GM19452 (cell line): ENCODE results near the gene NAPB.
A peak's percentile ranks its signal among the peaks of the same experiment; 100 is the strongest.
"Not testable (repeated sequence)": the region's sequence is repeated elsewhere in the genome, so short reads cannot be mapped to it uniquely, and the experiment has no call there.

Source experiments
- ATAC-seq: cut with Tn5 transposase; IDR thresholded peaks from one replicate; pipeline ENCODE4 v1.9.1; 2021; ENCODE audit not compliant: unreplicated experiment

Gene NAPB

DNA sequence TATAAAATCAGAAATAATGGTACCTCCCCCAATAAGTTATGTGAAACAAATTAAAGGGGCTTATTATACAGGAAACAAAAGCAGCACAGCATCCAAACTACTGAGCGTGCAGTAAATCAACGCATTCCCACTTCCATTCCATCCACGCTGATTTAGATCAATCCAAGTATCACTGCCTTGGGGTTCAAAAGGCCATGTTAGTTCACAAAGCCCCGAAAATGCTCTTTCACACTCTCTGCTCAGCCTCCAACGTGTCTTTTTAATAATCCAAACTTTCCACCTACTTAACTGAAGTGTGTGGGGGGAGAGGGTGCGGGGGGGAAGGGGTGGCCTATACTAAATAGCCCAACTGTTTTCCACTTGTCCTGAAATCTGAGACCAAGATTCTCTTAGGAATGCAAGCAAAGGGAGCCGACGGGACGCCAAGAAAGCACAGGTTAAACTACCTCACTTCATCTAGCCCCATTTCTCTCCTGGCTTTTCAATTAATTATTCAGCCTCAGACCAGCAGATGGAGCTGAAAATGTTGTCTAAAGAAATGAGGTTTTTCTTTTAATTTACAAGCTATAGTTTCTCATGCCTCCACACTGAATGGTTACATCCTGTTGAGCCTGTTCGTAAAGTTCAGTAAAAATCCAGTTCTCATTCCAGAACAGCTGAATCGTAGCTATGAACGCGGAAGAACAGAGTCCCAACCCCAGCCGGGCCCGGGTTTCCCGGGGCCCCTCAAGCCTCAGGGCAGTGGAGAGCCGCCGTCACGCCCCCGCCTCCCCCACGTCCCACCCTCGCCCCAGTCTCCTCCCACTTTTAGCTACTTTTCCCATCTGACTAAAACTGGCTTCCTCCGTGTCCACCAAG lies 71.7 kb downstream of the NAPB start:
- peak; percentile 40 for ATAC-seq

DNA sequence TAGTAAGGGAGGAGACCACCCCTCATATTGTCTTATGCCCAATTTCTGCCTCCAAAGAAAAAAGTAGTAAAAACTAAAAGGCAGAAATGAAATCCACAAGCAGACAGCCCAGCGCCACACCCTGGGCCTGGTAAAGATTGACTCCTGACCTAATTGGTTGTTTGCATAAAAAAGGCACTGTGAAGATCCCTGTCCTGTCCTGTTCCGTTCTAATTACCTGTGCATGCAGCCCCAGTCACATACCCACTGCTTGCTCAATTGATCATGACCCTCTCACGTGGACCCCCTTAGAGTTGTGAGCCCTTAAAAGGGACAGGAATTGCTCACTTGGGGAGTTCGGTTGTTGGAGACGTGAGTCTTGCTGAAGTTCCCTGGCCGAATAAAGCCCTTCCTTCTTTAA lies 72.8 kb downstream of the NAPB start:
- ATAC-seq = not testable (repeated sequence)

DNA sequence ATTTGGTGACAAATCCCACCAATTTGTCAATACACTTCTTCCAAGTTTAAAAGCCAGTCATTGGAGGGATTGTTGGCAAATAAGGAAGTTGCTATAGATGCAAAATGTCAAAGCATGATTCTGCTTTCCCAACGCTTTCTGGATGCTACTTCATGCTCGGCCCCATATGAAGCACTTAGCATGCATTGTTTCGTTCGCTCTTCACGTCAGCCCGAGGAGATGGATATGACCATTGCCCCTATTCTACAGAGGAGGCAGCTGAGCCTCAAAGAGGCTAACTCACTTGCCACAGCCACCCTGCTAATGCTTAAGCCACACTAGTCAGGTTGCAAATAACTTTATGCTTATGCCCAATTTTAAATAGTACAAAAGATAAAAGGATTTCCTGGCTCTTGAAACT lies 73.5 kb downstream of the NAPB start:
- ATAC-seq = no peak

DNA sequence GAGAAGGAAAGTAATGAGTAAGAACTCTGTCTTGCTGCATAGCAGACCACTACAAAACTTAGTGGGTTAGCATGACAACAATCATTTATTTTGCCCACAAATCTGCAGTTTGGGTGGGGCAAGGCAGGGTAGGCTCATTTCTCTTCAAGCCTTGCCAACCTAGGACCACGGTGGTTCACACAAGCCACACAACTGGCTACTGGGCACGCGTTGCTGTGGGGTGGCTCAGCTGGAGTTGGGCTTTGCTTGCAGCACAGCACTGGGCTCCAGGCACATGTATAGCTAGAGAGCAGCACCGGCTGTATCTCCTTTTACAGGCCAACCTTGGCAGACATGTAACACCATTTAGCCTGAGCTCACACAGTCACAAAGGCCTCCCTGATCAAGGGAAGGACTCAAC lies 75.3 kb downstream of the NAPB start:
- no peak for ATAC-seq

DNA sequence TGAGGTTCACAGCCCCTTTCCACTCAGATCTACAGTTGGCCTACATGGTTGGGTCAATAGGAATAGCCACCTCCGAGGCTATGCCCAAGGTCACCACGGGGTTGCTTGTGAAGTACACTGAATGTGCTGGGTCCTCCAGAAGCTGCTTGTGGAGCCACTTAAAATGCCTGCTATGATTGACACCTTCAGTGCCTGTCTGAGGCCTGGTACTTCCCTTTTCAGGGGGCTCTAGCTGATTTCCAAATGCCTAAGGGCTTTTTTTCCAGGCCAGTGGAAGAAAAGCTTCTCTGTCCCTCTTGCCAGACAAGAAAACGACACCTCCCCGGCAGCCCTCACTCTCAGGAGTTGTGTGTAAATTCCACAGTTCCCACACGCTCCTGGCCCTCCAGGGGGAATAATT lies 77.0 kb downstream of the NAPB start:
- no peak for ATAC-seq

DNA sequence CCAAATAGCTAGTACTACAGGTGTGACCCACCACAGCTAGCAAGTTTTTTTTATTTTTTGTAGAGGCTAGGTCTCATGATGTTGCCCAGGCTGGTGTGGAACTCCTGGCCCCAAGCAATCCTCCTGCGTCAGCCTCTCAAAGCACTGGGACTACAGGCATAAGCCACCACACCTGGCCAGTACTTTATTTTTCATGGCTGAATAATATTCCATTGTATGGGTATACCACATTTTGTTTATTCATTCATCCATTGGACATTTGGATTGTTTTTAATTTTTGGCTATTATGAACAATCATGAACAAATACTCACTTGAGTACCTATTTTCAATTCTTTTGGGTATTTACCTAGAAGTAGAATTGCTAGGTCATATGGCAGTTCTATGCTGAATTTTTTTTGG lies 77.7 kb downstream of the NAPB start:
- ATAC-seq = no peak

DNA sequence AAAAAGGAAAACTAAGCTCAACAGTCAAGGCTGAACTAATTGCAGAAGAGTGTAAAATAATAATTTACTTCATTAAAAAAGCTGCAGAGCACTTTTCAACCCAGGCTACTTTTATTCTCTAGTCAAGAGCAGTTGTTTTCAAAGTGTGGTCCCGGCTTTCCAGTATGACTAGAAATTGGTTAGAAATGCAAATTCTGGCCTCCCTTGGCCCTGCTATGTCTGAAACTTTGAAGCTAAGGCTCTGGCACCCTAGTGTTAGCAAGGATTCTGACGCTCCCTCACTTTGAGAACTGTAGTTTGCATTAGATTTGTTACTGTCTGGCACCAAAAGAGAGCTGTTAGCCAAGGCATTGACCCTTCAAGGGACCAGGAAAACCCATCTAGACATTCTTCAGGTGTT lies 80.2 kb downstream of the NAPB start:
- no peak for ATAC-seq

DNA sequence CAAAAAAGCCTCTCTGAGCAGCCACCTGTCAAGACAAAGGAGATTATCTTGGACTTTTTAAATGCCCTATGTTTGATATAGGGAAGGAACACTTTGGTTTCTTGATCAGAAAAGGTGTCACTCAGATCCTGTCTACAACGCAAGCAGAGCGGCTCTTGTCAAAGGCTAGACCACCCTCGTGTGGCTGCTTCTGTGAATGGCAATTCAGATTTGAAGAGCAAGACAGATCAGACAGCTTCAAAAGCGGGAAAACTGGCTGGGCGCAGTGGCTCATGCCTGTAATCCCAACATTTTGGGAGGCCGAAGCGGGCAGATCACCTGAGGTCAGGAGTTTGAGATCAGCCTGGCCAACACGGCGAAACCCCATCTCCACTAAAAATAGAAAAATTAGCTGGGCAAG lies 80.8 kb downstream of the NAPB start:
- no peak for ATAC-seq

DNA sequence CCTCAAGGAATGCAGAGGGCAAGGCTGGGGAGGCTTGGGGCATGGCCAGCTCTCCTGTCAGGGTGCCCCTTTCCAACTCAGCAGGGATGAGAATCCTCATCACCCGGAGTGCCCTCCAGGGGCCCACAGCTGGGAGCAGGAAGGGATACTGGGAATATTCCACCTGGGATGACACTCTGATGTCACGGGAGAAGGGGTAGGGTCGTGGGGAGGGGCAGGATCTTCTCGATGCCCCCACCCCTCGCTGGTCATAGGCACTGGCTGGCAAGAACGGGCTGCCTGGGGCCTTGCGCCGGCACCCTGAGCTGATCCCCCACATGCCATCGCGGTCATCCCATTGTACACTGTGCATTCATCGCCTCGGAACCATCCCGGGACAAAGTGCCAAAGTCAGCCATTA lies 81.3 kb downstream of the NAPB start:
- ATAC-seq = no peak

DNA sequence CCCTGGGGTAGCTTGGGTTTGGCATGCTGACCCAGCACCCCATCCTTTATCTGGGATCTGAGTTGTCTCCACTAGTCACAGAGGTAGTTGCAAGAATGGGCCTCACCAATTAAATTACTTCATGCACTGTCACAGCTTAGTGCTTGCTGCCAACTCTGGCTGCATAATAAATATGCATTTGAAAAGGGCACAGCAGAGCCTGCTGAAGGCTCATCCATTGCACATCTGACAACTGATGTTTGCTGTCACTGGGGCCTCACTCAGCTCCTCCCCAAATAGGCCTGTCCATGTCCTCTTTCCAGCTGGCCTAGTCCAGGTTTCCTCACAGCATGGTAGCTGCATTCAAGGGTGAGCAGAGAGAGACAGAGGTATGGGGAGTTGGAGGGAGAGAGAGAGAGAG lies 84.0 kb downstream of the NAPB start:
- ATAC-seq = no peak

DNA sequence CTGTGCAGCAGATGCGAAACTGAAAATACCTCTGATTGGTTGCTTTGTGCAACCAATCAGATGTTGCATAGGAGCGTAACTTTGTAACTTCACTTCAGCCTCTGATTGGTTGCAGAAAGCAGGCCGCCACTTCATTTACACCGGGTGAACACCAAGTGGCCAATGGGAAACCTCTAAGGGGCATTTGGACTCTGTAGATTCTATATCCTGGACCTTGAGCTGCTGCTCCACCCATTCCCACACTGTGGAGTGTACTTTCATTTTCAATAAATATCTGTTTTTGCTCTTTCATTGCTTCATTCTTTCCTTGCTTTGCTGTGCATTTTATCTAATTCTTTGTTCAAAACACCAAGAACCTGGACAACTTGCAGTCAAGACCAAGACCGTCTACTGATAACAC lies 84.8 kb downstream of the NAPB start:
- no peak for ATAC-seq

DNA sequence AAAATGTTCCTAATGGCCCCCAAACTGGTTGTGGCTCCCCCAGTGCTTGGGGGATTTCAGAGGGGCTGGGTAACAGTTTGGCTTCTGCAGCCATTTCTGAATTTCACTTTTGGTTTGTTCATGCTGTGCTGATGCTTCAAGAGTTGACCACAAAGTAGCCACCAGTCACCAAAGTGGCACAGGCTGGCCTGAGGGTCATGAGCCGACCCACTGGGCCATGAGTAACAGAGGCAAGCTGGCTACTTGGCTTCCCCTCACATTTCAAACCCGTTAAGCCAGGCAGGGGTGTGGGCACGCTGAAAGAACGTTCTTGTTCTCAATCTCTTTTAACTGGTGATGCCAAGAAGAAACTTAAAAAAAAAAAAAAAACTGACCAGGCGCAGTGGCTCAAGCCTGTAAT lies 85.8 kb downstream of the NAPB start:
- no peak for ATAC-seq

DNA sequence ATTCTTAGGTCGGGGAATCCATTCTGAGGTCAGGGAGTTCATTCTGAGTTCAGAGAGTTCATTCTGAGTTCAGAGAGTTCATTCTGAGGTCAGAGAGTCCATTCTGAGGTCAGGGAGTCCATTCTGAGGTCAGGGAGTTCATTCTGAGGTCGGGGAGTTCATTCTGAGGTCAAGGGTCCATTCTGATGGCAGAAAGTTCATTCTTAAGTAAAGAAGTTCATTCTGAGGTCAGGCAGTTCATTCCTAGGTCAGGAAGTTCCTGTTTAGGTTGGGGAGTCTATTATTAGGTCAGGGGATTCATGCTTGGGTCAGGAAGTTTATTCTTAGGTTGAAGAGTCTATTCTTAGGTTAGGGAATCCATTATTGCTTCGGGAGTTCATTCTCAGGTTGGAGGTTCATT lies 87.2 kb downstream of the NAPB start:
- no peak for ATAC-seq

DNA sequence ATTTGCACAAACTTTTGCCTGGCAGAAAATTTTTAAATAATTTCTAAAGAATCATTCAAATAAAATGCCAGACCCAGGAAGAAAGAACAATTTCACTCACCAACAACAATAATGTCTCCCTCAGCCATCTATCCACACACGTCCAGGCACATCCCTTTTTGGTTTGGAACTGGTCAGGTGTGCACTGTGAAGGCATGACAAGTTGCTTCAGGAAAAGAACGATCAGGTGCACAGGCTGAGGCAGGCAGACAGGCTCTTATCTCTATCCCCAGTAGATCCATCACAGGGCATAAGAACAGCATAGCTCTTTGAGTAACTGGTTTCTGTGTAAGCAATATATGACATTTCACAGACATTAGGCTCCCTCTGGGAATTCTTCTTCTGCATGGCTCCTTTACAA lies 88.8 kb downstream of the NAPB start:
- ATAC-seq = no peak

DNA sequence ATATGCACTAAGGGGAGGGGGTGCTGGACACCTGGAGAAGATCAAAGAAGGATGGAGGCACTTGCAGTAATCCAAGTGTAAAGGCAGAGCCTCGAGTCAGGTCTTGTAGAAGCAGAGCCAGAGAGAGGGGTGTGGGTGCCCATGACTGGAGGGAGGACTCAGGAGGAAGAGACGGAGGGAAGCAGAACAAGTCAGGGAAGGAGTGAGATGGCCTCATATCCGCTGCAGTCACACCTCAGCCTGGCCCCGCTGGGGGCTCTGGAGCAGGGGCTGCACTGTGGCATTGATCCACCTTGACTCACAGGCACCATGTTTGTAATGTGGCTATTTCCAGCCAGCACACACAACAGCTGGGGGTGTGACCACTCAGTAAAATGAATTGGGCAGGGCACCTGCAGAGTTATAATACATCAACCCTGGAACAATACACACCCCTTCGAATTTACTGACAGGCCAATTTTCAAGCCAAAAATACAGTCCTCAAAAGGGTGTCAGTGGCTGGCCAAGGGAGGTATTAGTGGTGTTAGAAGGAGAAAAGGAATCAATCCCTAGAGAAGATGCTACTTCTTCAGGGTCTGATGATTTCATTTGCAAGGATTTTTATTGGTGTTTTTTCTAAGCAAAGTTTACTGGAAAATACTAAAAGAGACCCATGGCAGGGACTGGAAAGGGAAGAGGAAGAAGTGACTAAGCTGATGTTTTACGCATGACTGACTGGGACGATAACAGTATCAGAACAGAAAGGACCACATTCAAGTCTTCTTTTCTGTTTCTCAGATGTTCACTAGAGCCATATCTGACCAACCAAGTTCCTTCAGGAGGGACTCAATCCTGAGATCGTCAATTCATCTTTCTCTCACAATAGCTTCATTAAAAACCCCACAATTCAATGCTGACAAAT lies 89.6 kb downstream of the NAPB start:
- ATAC-seq = no peak

DNA sequence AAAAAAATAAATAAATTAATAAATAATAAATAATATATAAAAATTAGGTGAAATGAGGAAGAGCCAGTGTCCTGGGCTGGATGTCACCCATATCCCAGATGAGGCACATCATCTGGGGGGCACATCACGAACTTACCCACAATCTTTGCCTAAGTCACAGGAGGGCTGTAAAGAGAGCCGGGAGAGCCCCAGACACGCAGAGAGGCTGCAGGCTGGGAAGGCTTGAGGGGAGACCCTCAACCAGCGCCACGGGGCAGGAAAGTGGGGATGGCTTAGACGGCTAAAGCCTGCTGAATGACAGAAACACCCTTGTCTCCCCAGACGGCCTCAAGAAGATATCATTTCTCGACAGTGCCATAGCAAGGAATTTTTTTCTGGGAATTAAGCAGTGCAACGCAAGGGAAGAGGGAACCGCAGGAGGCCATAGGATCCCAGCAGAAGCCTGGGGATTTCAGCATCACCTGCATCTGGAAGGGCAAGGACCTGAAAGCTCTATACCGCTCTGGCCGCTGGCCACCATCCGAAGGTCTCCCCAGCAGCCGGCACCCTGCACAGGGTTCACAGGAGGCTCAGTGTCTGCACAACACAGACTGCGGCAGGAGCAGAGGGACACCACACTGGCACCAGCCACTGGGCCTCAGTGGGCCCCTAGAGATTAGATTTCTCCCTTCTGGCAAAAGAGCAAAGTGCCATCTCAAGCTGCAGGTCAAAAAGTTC lies 93.5 kb downstream of the NAPB start:
- no peak for ATAC-seq

DNA sequence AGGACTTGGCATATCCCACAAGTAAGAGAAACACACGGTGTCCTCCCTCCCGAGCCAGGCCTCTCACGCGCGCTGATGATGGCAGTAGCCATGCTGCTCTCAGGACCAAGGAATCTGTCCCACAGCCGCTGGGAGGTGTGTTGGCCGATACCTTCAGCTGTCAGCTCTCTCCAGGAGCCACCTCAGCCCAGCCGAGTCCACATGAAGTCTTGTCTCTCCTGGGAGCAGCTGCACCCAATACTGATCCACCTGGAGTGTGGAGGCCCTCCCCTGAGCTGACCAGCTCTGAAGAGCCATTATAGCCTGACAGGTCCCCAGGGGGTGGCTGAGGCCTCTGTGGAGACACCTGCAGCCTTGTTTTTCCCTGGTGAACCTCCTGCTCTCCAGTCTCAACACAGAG lies 94.5 kb downstream of the NAPB start:
- no peak for ATAC-seq

DNA sequence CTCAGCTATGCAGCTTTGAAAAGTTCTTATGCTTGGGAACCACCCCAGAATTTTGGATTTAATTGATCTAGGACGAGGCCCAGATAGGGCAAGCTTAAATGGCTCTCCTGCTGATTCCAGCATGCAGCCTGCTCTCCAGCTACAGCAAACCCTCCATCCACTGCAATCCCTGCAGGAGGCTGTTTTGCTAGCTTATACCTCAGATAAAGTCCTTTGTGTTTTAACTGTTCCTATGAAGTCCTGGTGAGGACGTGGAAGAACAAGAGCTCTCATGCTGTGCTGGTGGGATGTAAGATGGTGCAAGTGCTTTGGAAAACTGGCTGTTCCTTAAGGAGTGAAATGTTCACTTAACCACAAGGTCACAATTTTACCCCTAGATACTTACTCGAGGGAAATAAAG lies 96.2 kb downstream of the NAPB start:
- ATAC-seq = no peak
